AG09319 (cell line): ENCODE data around the gene KLF11.

Experiments used
- DNase-seq: peaks from one replicate; pipeline ENCODE4 v3.0.0-alpha.2; 2010; ENCODE audit warnings: low read depth; ENCODE audit errors: extremely low read depth
- CTCF ChIP-seq: IDR thresholded peaks from 2 replicates; pipeline ENCODE4 v1.5.1; 2011; ENCODE audit warnings: low read depth, mild to moderate bottlenecking, inconsistent platforms, low read length, moderate library complexity

KLF11 gene

GRCh38 chr2:10067330-10067729, 24.0 kb downstream of the KLF11 start:
- TF ChIP-seq CTCF: no peak
- DNase-seq: no peak

- no peak for TF ChIP-seq CTCF
- no peak for DNase-seq
These were observed 24.5 kb downstream of the KLF11 start for GRCh38 chr2:10067881-10068280.

GRCh38 chr2:10071176-10071575, 27.8 kb downstream of the KLF11 start:
- TF ChIP-seq CTCF: no peak
- DNase-seq: no peak

GRCh38 chr2:10071595-10071994, 28.2 kb downstream of the KLF11 start:
- TF ChIP-seq CTCF: no peak
- no peak for DNase-seq

- peak; percentile 89 for TF ChIP-seq CTCF
- peak; percentile 64 for DNase-seq
These were observed 29.5 kb downstream of the KLF11 start for GRCh38 chr2:10072656-10073480.

GRCh38 chr2:10073706-10074105, 30.4 kb downstream of the KLF11 start:
- no peak for DNase-seq
- TF ChIP-seq CTCF: no peak

- no peak for DNase-seq
- no peak for TF ChIP-seq CTCF
These were observed 31.8 kb downstream of the KLF11 start for GRCh38 chr2:10075101-10075500.
